Measurements from ENCODE around the gene SCLY. TPM values are rescaled to one million over a fixed set of nuclear protein-coding genes. Genes with fewer than 3 reads are reported as not detected.

SCLY gene
- total RNA-seq, 1 experiment from 2014 or later, result 21.7 TPM

GRCh38 chr2:238085899-238086298 is 25.1 kb downstream of the SCLY start:
- POLR2A ChIA-PET, result no interaction called here
- DNase-seq, result no peak
- H3K27me3 Mint-ChIP-seq (ENCODE audit: insufficient read depth, unreplicated experiment), result no peaks in the 10 kb centered on the region
- no peaks in the 10 kb centered on the region for H3K9me3 Mint-ChIP-seq (ENCODE audit: unreplicated experiment)
- Histone ChIP-seq H3K27me3 (replicated peaks; ENCODE audit: control insufficient read depth, insufficient read depth, low read length) (no peaks in the 10 kb centered on the region), H3K4me1 (no peaks in the 10 kb centered on the region), H3K4me3 (ENCODE audit: low read depth, low read length) (no peak overlapping the region), H3K36me3 (ENCODE audit: control insufficient read depth, insufficient read depth, low read length) (peaks cover 2% of the 10 kb centered on the region), H3K9me3 (no peaks in the 10 kb centered on the region)
- CTCF ChIA-PET, result no interaction called here
- intact Hi-C loops (cut with micrococcal nuclease; ENCODE audit: unreplicated experiment), result no loop called here
- BruUV-seq (replicated peaks), result no TSS peak
- no peaks in the 10 kb centered on the region for H3K4me1 Mint-ChIP-seq (ENCODE audit: low read depth, unreplicated experiment)
- no peak overlapping the region for H3K4me3 Mint-ChIP-seq (ENCODE audit: unreplicated experiment)
- no peak overlapping the region for H3K27ac Mint-ChIP-seq (ENCODE audit: unreplicated experiment)
- TF ChIP-seq CTCF (IDR thresholded peaks at IDR 0.05; ENCODE audit: insufficient read depth in 1 of 2, low read depth in 1 of 2, low read length in 1 of 2, severe bottlenecking in 1 of 2, unreplicated experiment in 1 of 2), result no peak
- H3K36me3 Mint-ChIP-seq (ENCODE audit: insufficient read depth, unreplicated experiment), result peaks cover 3% of the 10 kb centered on the region

- no TSS peak for BruUV-seq (replicated peaks)
- Histone ChIP-seq H3K27me3 (replicated peaks; ENCODE audit: control insufficient read depth, insufficient read depth, low read length) (no peaks in the 10 kb centered on the region), H3K4me3 (ENCODE audit: low read depth, low read length) (no peak overlapping the region), H3K9me3 (no peaks in the 10 kb centered on the region), H3K4me1 (no peaks in the 10 kb centered on the region), H3K36me3 (ENCODE audit: control insufficient read depth, insufficient read depth, low read length) (peaks cover 2% of the 10 kb centered on the region)
- Mint-ChIP-seq H3K27ac (ENCODE audit: unreplicated experiment) (no peak overlapping the region), H3K4me3 (ENCODE audit: unreplicated experiment) (no peak overlapping the region), H3K36me3 (ENCODE audit: insufficient read depth, unreplicated experiment) (no peaks in the 10 kb centered on the region), H3K27me3 (ENCODE audit: insufficient read depth, unreplicated experiment) (no peaks in the 10 kb centered on the region), H3K9me3 (ENCODE audit: unreplicated experiment) (no peaks in the 10 kb centered on the region), H3K4me1 (ENCODE audit: low read depth, unreplicated experiment) (no peaks in the 10 kb centered on the region)
- intact Hi-C loops (cut with micrococcal nuclease; ENCODE audit: unreplicated experiment), result no loop called here
- ChIA-PET CTCF (no interaction called here), POLR2A (no interaction called here)
- no peak for TF ChIP-seq CTCF (IDR thresholded peaks at IDR 0.05; ENCODE audit: insufficient read depth in 1 of 2, low read depth in 1 of 2, low read length in 1 of 2, severe bottlenecking in 1 of 2, unreplicated experiment in 1 of 2)
- DNase-seq, result no peak
These were observed 26.4 kb downstream of the SCLY start for GRCh38 chr2:238087211-238087610.

GRCh38 chr2:238090887-238091286 is 30.1 kb downstream of the SCLY start:
- Histone ChIP-seq H3K4me1 (no peaks in the 10 kb centered on the region), H3K36me3 (ENCODE audit: control insufficient read depth, insufficient read depth, low read length) (no peaks in the 10 kb centered on the region), H3K27me3 (replicated peaks; ENCODE audit: control insufficient read depth, insufficient read depth, low read length) (no peaks in the 10 kb centered on the region), H3K4me3 (ENCODE audit: low read depth, low read length) (no peak overlapping the region), H3K9me3 (no peaks in the 10 kb centered on the region)
- no peak for TF ChIP-seq CTCF (IDR thresholded peaks at IDR 0.05; ENCODE audit: insufficient read depth in 1 of 2, low read depth in 1 of 2, low read length in 1 of 2, severe bottlenecking in 1 of 2, unreplicated experiment in 1 of 2)
- CTCF ChIA-PET, result no interaction called here
- Mint-ChIP-seq H3K4me3 (ENCODE audit: unreplicated experiment) (no peak overlapping the region), H3K36me3 (ENCODE audit: insufficient read depth, unreplicated experiment) (peaks cover 11% of the 10 kb centered on the region), H3K27me3 (ENCODE audit: insufficient read depth, unreplicated experiment) (no peaks in the 10 kb centered on the region), H3K27ac (ENCODE audit: unreplicated experiment) (no peak overlapping the region), H3K4me1 (ENCODE audit: low read depth, unreplicated experiment) (no peaks in the 10 kb centered on the region), H3K9me3 (ENCODE audit: unreplicated experiment) (no peaks in the 10 kb centered on the region)
- no TSS peak for BruUV-seq (replicated peaks)
- intact Hi-C loops (cut with micrococcal nuclease; ENCODE audit: unreplicated experiment), result no loop called here
- DNase-seq, result no peak
- POLR2A ChIA-PET, result no interaction called here

Data from Caco-2 (cell line).